Transverse colon (tissue), 4 donors: ENCODE results near the gene AGAP1.

ENCODE experiments used
- POLR2AphosphoS5 ChIP-seq, 3 donors: sonication (generic); formaldehyde crosslinking; IDR thresholded peaks; one replicate each; pipeline ENCODE4 v1.6.1; 2016; ENCODE audit warnings: antibody characterized with exemption in 3 of 3
- TF ChIP-seq, protein P1 (sequence below), 5 experiments: fragments of 200-600 bp in 3 of 5; fragments of 450-650 bp in 2 of 5; sonication (generic) in 3 of 5; IDR thresholded peaks; 1 replicate in 2 of 5; 2 replicates in 3 of 5; pipeline ENCODE4 v1.5.1; 2016 to 2017; ENCODE audit warnings: antibody characterized with exemption in 5 of 5, inconsistent platforms in 3 of 5, mild to moderate bottlenecking in 2 of 5, moderate library complexity in 1 of 5

DNA sequence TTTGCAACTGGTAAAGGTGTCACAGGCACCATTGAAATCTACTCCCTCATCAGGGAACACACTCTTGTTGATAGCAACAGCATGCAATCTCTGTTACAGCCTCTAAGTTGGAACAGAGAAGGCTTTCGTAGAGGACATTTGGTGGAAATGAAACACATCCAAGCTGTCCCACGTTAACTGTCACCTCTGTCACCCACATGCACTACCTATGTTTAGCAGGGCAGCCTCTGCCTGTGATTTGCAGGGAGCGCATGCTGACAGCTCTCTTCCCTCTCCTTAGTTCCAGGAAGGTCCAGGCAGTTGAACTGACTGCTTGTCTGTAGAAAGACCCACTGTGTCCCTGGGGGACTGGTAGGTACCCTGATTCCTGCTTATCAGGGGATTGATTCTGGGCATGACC is 367.5 kb downstream of the AGAP1 start:
- TF ChIP-seq, protein P1, sequence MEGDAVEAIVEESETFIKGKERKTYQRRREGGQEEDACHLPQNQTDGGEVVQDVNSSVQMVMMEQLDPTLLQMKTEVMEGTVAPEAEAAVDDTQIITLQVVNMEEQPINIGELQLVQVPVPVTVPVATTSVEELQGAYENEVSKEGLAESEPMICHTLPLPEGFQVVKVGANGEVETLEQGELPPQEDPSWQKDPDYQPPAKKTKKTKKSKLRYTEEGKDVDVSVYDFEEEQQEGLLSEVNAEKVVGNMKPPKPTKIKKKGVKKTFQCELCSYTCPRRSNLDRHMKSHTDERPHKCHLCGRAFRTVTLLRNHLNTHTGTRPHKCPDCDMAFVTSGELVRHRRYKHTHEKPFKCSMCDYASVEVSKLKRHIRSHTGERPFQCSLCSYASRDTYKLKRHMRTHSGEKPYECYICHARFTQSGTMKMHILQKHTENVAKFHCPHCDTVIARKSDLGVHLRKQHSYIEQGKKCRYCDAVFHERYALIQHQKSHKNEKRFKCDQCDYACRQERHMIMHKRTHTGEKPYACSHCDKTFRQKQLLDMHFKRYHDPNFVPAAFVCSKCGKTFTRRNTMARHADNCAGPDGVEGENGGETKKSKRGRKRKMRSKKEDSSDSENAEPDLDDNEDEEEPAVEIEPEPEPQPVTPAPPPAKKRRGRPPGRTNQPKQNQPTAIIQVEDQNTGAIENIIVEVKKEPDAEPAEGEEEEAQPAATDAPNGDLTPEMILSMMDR (IDR thresholded peaks at IDR 0.05), result no peak
- TF ChIP-seq POLR2AphosphoS5 (IDR thresholded peaks at IDR 0.05), result no peak
